NCI-H2227 (cell line): ENCODE measurements around the gene BLID.

Experiments
- DNase-seq: peaks from one replicate; lab custom pipeline; 2025; ENCODE audit not compliant: unreplicated experiment; lab: John Stamatoyannopoulos, UW

The BLID gene

DNA sequence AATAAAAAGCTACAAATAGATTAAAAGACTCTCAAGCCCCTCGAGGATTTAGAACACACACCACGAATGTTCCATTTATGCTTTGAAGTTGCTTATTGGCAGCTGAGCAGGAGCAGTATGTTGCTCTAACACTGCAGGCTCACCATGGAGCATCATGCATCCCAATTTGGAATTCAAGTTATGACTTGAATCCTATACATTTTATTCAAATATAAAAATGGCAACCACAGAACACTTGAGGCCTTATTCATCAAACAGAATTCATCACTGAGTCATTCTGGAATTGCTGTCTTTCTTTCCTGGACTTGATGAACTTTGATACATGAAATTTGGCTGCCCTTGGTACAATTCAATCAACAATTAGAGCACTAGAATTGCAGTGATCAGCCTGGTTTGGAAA lies 24.5 kb upstream of the BLID start:
- peak; percentile 4 for DNase-seq

DNA sequence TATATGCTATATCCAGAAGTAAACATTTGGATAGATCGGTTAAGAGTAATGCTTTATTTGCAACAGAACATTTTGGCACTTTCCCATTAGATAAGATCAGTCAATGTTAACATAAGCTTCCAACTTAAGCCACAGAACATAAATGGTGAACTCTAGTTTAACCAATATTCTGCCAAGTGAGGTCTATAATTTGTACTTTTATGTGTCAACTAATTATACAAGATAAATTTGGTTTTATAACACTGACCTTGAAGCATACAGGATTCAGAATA lies 23.5 kb upstream of the BLID start:
- no peak for DNase-seq

DNA sequence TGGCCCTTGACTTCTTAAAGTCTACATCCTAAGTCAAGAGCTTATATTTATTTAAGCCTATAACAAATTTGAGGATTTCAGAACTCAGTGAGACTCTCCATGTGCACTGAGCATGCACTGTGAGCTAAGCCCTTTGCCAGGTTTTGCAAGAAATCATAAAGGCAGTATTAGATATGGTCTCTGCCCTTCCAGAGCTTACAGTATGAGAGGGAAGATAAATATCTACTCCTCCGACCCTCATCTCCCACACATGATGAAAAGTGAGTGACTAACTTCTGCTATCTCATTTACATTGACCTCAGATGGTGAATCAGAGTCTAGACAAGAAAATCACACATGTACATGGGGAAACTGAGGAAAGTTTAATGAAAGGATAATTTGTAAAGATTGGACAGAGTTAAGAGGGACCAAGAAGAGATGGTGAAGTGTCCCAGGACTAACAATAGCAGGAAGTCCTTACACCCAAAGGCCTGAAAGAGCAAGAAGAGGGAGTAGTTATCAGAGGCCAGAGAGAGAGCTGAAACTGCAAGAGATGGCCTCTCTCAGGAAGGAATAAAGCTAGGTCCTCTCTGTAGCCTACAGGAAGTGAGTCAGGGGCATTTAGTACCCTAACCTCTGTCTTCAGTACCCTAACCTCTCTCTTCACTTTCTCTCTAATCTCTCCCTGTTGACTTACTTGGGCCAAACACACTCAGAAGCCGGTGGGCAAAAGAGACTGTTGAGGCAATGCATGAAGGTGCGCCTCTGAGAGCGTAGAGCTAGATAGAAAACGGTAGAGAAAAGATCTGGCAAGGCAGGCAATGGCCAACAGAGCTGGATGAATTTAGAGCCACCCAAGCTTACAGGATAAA lies 23.0 kb upstream of the BLID start:
- no peak for DNase-seq

- DNase-seq = no peak
Measured at GRCh38 chr11:122137078-122137793, 21.2 kb upstream of the BLID start.

DNA sequence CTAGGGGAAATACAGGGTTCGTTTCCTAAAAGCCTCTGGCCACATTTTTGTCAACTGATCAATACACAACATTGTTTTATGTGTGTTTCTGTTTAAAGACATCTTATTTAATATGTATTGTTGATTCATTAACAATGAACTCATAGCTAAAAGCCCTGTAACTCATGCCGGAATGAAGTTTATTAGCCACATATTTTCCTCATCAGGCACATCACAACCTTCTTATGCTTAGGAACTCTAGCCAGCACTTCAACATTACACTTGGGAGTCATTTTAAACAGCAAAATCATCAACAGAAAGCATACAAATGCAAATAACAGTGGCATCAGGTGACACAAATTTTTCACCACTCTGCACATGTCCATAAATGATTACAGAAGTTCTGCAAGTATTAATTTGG lies 15.1 kb upstream of the BLID start:
- no peak for DNase-seq

GRCh38 chr11:122128146-122128545 lies 12.1 kb upstream of the BLID start:
- DNase-seq = no peak

DNA sequence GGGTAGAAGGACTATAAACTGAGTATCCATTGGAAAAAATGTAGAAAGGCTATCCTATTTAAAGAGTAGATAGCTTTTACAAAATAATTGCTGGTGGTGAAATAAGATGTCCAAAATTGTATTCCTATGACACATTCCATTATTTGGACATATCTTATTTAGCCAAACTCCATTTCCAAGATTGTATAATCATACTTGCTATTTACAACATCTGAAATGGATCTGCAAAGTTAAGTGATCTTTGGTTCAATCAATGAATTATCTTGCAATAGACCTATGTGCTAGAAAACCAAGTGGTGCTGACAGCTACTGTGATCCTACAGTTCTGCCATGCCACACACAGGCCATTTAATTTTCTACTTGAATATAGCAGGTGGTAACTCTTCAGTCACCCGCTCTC lies 11.0 kb upstream of the BLID start:
- DNase-seq = no peak

DNA sequence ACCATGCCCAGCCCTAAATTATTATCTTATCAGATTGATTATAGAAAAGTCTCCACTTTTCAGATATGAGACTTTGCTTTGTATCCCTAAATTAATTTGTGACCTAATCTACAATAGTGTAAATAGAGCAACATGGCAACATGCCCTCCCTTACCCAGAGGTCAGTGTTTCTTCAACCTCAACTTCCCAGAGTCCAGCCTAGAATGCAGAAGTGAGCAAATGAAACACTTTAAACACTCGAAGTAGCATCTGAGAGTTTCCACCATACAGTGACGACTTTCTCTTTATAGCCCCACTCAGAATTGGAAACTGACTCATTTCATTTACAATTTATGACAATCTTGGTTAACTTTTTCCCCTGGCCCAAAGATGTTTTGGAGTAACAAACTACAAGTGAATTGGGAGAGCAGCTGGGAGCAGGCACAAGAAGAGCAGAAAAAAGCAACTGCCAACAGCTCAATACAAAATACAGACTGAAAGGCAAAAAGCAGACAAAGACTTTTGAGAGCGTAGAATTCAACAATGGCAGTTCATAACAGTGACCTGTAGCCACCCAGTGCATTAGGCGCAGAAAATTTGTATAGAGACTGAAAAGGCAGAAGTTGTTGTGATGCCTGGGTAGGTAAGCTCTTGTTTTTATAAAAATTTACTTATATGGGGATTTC lies 10.1 kb upstream of the BLID start:
- no peak for DNase-seq

- no peak for DNase-seq
Measured at GRCh38 chr11:122123263-122123929, 7.4 kb upstream of the BLID start.

DNA sequence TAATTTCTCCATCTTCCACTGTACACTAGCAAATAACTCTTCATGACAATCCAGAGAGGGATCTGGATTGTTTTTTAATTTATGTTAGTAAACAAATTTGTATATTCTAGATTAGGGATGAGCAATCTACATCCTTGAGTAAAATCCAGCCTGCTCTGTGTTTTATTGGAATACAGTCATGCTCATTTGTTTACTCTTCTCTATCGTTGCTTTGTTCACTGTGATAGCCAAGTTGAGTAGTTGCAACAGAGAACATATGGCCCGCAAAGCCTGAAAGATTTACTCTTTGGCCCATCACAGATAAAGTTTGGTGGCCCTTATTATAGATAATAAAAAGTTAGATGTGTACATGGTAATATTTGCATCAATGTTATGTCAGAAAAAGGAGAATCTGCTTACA lies 6.2 kb upstream of the BLID start:
- DNase-seq = no peak

GRCh38 chr11:122120096-122120495 lies 4.1 kb upstream of the BLID start:
- DNase-seq = no peak

DNA sequence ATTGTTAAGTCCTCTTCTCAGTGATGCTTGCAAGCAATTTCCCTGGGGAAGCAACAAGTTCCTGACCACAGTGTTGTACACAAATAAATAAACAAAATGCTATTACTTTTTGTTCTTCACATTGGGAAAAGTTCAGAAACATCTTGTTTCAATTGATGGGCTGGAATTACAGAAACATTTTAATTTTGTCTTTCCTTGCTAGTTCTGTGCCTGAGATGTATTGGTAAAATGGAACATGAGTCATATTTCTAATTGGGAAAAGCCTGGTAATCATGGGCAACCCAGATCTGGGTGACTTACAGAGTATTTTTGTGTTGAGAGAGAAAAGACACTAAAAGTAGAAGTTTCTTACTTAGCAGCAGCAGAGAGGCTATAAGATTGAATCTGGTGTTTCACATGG lies 576 bp upstream of the BLID start:
- DNase-seq = no peak

DNA sequence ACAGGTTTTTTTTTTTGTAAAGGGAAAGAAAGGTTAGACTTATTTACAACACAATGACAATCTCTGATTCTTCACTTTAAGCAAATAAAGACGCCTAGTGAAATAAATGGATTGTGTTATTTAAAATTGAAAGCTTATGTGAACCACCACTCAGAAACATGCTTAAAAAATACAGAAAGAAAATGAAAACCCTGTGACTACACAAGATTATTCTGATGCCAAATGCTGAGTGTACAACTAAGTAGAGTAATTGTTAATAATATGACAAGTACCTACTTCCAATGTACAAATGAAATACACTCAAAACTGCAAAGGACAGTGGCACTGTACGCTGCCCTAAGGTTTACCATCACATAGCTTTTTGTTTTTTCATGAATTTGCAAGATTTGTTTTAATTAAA lies 1.0 kb downstream of the BLID start:
- no peak for DNase-seq

- DNase-seq = no peak
Measured at GRCh38 chr11:122113836-122114825, 1.9 kb downstream of the BLID start.

GRCh38 chr11:122112470-122113365 lies 3.3 kb downstream of the BLID start:
- DNase-seq = no peak

DNA sequence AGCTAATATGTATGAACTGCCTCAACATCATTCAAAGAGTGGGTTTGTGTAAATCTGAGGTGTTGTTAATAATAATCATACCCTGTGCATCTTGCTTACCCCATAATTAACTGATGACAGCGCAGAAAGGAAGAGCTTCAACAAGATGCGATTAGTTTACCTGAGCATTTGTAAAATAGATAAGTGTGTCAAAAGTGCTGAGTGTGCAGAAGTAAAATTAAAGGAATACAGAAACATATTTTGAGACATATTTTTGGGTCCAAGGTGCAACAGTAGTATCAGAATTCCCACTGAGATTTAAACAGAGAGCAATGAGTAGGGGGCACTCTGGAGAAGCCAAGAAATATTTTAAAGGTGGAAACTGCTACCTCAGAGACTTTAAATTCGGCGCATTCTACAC lies 6.1 kb downstream of the BLID start:
- DNase-seq = no peak

DNA sequence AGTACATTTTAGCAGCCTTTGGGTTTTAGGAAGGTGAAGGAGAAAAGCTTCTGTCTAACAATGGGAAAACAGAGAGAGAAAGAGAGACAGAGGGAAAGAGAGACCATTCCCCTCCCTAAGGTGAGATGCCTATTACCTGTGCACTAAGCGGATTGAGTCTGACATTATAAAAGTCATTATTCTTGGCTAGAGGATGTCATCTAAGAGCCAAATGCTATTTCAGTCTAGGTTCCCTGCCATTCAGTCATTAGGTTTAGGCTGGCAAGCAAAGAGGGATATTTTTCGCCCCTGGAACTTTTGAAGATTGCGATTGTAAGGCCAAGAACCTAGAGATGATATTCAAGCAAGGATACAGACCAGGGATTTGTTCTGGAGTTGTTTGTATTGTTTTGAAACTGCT lies 7.2 kb downstream of the BLID start:
- no peak for DNase-seq

GRCh38 chr11:122108192-122108799 lies 7.7 kb downstream of the BLID start:
- DNase-seq = peak; percentile 68

DNA sequence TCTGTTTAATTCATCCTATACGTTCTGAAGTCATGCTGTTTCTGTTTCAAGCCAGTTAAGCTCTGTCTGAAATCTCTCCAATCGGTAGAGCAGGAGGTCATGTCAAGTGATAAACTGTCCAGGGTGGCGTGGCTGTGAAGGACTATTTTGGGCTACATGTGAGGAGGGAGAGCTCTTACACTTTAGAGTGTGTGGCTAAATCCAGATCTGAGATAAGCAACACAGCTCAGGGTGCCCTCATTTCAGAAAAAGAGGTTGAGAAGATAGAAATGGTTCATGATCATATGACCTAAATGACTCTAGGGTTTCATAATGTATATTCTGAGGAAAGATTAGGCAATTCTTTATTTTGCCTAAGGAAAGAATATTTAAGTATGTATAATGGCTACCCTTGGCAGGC lies 8.4 kb downstream of the BLID start:
- no peak for DNase-seq
